ENCODE results near the gene TIFAB. TPM values are rescaled to one million over a fixed set of nuclear protein-coding genes. Genes with fewer than 3 reads are reported as not detected.

TIFAB gene
- polyA plus RNA-seq, 1 of the 3 experiments (the other 2 are of a cell fraction) = not detected

DNA sequence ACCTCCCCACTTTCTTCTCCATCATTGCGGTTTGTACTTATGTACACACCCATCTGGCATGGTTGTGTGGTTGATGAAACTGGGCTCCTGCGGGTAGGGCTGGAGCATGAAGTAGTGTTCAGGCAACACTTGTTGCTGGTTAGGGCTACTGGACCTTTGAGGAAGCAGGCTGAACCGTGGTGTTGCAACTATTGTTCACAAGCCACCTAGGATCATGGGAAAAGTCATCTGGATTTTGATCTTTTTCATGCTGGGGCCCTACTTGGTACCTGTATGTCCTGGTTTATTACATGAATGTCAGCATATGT lies 40.1 kb upstream of the TIFAB start:
- Histone ChIP-seq H3K9ac (no peak overlapping the region), H3K27ac (ENCODE audit: low read depth in 2 of 2, low read length in 1 of 2) (no peak overlapping the region), H2AFZ (ENCODE audit: low read depth) (no peak overlapping the region), H3K27me3 (ENCODE audit: insufficient read depth) (no peaks in the 10 kb centered on the region; the same call in 1 of the 2 replicates), H3K9me3 (no peaks in the 10 kb centered on the region), H4K20me1 (ENCODE audit: insufficient read depth) (no peaks in the 10 kb centered on the region), H3K36me3 (replicated peaks in 1 of 2; ENCODE audit: control insufficient read depth in 1 of 2, insufficient read depth in 2 of 2, low read length in 1 of 2) (no peaks in the 10 kb centered on the region), H3K4me2 (no peak overlapping the region), H3K9me2 (no peaks in the 10 kb centered on the region), H3K4me1 (ENCODE audit: control insufficient read depth in 1 of 2, insufficient read depth in 2 of 2, low read depth in 1 of 2, low read length in 1 of 2) (peaks cover 5 to 14% of the 10 kb centered on the region in 2 experiments; a peak in 3 of 4 replicates), H3K79me2 (ENCODE audit: insufficient read depth) (no peaks in the 10 kb centered on the region), H3F3A (replicated peaks; ENCODE audit: insufficient read depth) (peaks cover 13% of the 10 kb centered on the region), H3K4me3 (ENCODE audit: low read depth in 2 of 2, low read length in 1 of 2) (no peak overlapping the region)
- no peak for DNase-seq
- ChIA-PET POLR2A (no interaction called here), CTCF (interaction anchor here (1.2 to 2.8 kb wide), 3 partner anchors 26 to 60 kb away, joined by 3 to 20 read pairs (median 8); no protein-coding TSS in a partner anchor)
- TF ChIP-seq RAD21 (IDR thresholded peaks at IDR 0.05; ENCODE audit: low read length) = no peak
- TF ChIP-seq, protein P1, sequence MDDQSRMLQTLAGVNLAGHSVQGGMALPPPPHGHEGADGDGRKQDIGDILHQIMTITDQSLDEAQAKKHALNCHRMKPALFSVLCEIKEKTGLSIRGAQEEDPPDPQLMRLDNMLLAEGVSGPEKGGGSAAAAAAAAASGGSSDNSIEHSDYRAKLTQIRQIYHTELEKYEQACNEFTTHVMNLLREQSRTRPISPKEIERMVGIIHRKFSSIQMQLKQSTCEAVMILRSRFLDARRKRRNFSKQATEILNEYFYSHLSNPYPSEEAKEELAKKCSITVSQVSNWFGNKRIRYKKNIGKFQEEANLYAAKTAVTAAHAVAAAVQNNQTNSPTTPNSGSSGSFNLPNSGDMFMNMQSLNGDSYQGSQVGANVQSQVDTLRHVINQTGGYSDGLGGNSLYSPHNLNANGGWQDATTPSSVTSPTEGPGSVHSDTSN (IDR thresholded peaks at IDR 0.05) = no peak
- 93% methylated on average over 3 of the region's 3 CpGs for WGBS (ENCODE audit: low lambda C conversion rate)

DNA sequence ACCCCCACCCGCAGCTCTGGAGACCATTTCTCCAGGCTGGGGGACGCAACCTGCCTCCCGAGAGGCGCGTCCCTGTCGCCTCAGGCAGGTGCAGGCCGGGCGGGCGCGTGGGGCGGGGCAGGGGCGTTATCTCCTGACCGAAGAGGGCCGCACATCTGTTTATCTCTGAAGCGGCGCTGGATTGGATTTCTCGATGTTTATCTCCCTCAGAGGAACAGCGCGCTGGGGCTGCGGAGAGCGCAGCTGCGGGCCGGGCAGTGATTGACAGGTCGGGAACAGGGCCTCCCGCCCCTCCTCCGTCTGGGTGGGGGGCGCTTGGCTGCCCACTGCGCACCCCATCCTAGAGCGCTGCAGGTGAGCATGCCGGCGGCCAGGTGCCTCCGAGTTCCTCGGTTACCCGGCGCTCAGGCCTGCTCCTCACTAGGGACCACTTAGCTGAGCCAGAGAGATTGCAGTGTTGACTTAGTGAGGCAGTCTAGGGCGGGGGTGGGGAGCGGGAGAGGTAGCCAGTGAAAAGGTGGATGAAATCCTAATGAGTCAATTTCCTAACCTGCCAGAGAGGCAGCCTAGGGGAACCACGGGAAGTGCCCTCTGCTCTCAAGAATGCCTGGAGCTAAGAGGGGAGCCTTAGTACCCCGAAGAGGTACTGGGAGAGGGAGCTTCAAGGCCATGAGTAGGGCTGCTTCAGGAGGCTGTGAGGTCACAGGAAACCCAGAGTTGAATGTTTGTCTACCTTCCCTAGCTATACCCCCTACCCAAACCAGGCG lies 39.6 kb upstream of the TIFAB start:
- Histone ChIP-seq H3K27ac (ENCODE audit: low read depth in 2 of 2, low read length in 1 of 2) (no peak overlapping the region), H3K9ac (no peak overlapping the region), H4K20me1 (ENCODE audit: insufficient read depth) (no peaks in the 10 kb centered on the region), H3K4me1 (ENCODE audit: control insufficient read depth in 1 of 2, insufficient read depth in 2 of 2, low read depth in 1 of 2, low read length in 1 of 2) (peaks cover 5 to 14% of the 10 kb centered on the region in 2 experiments; a peak in 3 of 4 replicates), H3K4me2 (no peak overlapping the region), H3K36me3 (replicated peaks in 1 of 2; ENCODE audit: control insufficient read depth in 1 of 2, insufficient read depth in 2 of 2, low read length in 1 of 2) (no peaks in the 10 kb centered on the region), H3K4me3 (ENCODE audit: low read depth in 2 of 2, low read length in 1 of 2) (no peak overlapping the region; a peak in 1 of 4 replicates), H2AFZ (ENCODE audit: low read depth) (no peak overlapping the region), H3K9me3 (no peaks in the 10 kb centered on the region), H3F3A (replicated peaks; ENCODE audit: insufficient read depth) (peaks cover 13% of the 10 kb centered on the region), H3K9me2 (no peaks in the 10 kb centered on the region), H3K27me3 (ENCODE audit: insufficient read depth) (no peaks in the 10 kb centered on the region; the same call in 1 of the 2 replicates), H3K79me2 (ENCODE audit: insufficient read depth) (no peaks in the 10 kb centered on the region)
- peak; percentile 71 for DNase-seq
- ChIA-PET POLR2A (no interaction called here), CTCF (interaction anchor here (1.2 to 2.8 kb wide), 3 partner anchors 26 to 60 kb away, joined by 3 to 20 read pairs (median 8); no protein-coding TSS in a partner anchor)
- peak; percentile 92 for TF ChIP-seq GATA2 (CRISPR knock-in tag; IDR thresholded peaks at IDR 0.05)
- TF ChIP-seq, protein P2, sequence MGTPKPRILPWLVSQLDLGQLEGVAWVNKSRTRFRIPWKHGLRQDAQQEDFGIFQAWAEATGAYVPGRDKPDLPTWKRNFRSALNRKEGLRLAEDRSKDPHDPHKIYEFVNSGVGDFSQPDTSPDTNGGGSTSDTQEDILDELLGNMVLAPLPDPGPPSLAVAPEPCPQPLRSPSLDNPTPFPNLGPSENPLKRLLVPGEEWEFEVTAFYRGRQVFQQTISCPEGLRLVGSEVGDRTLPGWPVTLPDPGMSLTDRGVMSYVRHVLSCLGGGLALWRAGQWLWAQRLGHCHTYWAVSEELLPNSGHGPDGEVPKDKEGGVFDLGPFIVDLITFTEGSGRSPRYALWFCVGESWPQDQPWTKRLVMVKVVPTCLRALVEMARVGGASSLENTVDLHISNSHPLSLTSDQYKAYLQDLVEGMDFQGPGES (IDR thresholded peaks at IDR 0.05; ENCODE audit: low read depth, low read length) = no peak
- 53% methylated on average over 32 of the region's 40 CpGs for WGBS (ENCODE audit: low lambda C conversion rate)

DNA sequence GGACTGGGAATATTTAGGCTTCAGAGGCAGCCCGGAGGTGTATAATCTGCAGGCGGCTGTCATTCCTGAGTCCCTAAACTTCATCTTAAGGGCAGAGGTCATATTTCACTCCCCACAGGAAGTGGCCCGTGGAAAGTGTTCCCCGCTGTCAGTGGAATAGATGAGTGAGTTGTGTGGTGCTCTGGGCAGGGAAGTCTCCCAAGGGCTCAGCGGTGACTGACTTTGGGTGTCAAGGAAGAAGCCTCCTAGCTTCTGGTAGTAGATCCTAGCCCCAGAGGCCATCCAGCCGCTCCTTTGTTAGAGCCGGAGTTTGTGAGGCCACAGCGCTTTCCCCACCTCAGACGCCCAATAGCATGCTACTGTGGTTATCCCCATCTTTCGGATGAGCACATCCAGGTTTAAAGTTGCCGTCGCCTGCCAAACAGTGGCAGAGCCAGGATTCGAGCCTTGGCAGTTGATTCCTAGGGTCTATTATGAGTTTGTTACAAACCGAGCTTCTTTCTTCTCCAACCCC lies 38.9 kb upstream of the TIFAB start:
- no peak for DNase-seq
- Histone ChIP-seq H4K20me1 (ENCODE audit: insufficient read depth) (no peaks in the 10 kb centered on the region), H3K9me3 (no peaks in the 10 kb centered on the region), H3K27me3 (ENCODE audit: insufficient read depth) (no peaks in the 10 kb centered on the region; the same call in 1 of the 2 replicates), H2AFZ (ENCODE audit: low read depth) (no peak overlapping the region), H3K36me3 (replicated peaks in 1 of 2; ENCODE audit: control insufficient read depth in 1 of 2, insufficient read depth in 2 of 2, low read length in 1 of 2) (no peaks in the 10 kb centered on the region), H3K4me2 (no peak overlapping the region), H3K9ac (no peak overlapping the region), H3K9me2 (no peaks in the 10 kb centered on the region), H3F3A (replicated peaks; ENCODE audit: insufficient read depth) (peaks cover 13% of the 10 kb centered on the region), H3K4me3 (ENCODE audit: low read depth in 2 of 2, low read length in 1 of 2) (no peak overlapping the region), H3K4me1 (ENCODE audit: control insufficient read depth in 1 of 2, insufficient read depth in 2 of 2, low read depth in 1 of 2, low read length in 1 of 2) (peaks cover 5 to 14% of the 10 kb centered on the region in 2 experiments; a peak in 3 of 4 replicates), H3K79me2 (ENCODE audit: insufficient read depth) (no peaks in the 10 kb centered on the region), H3K27ac (ENCODE audit: low read depth in 2 of 2, low read length in 1 of 2) (no peak overlapping the region)
- 82% methylated on average over 12 of the region's 14 CpGs for WGBS (ENCODE audit: low lambda C conversion rate)
- POLR2A ChIA-PET = no interaction called here
- CTCF ChIA-PET = interaction anchor here (1.0 to 2.8 kb wide), 5 partner anchors 25 to 75 kb away, joined by 3 to 20 read pairs (median 3); no protein-coding TSS in a partner anchor
- TF ChIP-seq MEF2A (IDR thresholded peaks at IDR 0.05; ENCODE audit: borderline replicate concordance, low read depth) (no peak), TAF1 (IDR thresholded peaks at IDR 0.05; ENCODE audit: borderline replicate concordance, low read depth, low read length) (no peak), EP300 (IDR thresholded peaks at IDR 0.05; ENCODE audit: borderline replicate concordance in 1 of 2, low read depth in 1 of 2, low read length in 1 of 2) (no peak), SMC3 (IDR thresholded peaks at IDR 0.05; ENCODE audit: low read depth, low read length) (no peak), RAD21 (IDR thresholded peaks at IDR 0.05; ENCODE audit: low read length) (no peak), GATA2 (CRISPR knock-in tag; IDR thresholded peaks at IDR 0.05) (no peak), SIN3A (IDR thresholded peaks at IDR 0.05; ENCODE audit: borderline replicate concordance, low read depth, low read length) (no peak)
- TF ChIP-seq, protein P3, sequence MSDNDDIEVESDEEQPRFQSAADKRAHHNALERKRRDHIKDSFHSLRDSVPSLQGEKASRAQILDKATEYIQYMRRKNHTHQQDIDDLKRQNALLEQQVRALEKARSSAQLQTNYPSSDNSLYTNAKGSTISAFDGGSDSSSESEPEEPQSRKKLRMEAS (IDR thresholded peaks at IDR 0.05; ENCODE audit: low read depth) = no peak
- TF ChIP-seq, protein P2 (IDR thresholded peaks at IDR 0.05; ENCODE audit: low read depth, low read length) = no peak
- TF ChIP-seq, protein P1 (IDR thresholded peaks at IDR 0.05) = no peak
- TF ChIP-seq, protein P4, sequence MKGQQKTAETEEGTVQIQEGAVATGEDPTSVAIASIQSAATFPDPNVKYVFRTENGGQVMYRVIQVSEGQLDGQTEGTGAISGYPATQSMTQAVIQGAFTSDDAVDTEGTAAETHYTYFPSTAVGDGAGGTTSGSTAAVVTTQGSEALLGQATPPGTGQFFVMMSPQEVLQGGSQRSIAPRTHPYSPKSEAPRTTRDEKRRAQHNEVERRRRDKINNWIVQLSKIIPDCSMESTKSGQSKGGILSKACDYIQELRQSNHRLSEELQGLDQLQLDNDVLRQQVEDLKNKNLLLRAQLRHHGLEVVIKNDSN (IDR thresholded peaks at IDR 0.05; ENCODE audit: borderline replicate concordance, low read depth) = no peak
